ENCODE data around the gene LYPD6.
"Not testable (repeated sequence)": the region's sequence is repeated elsewhere in the genome, so short reads cannot be mapped to it uniquely, and the experiment has no call there.

GRCh38 chr2:149506808-149507207, 176.4 kb downstream of the LYPD6 start:
- not testable (repeated sequence) for TF ChIP-seq CTCF, POLR2A (IDR thresholded peaks at IDR 0.05)

Data from Peyer's patch (tissue), 4 donors.